Neutrophil (primary cell): ENCODE data around the gene MAP7D3.

Source experiments
- H3K27ac ChIP-seq: fragments of 200-600 bp; sonication (generic); 2 replicates; pipeline ENCODE4 v1.5.1; 2016; ENCODE audit warnings: mild to moderate bottlenecking, moderate library complexity
- H3K27me3 ChIP-seq: fragments of 200-600 bp; sonication (generic); 2 replicates; pipeline ENCODE4 v1.6.0; 2016; ENCODE audit warnings: mild to moderate bottlenecking
- H3K36me3 ChIP-seq: fragments of 200-600 bp; sonication (generic); 2 replicates; pipeline ENCODE4 v1.5.1; 2017
- H3K4me1 ChIP-seq, 2 experiments: fragments of 200-600 bp in 1 of 2; sonication (generic) in 1 of 2; 1 replicate in 1 of 2; 2 replicates in 1 of 2; pipeline versions ENCODE4 v1.5.1 to v1.6.1; 2013 to 2016; ENCODE audit warnings: low read depth in 1 of 2, low read length in 1 of 2, mild to moderate bottlenecking in 1 of 2, moderate library complexity in 1 of 2; ENCODE audit not compliant: control insufficient read depth in 1 of 2, insufficient read depth in 1 of 2
- H3K4me3 ChIP-seq, 2 experiments: fragments of 200-600 bp in 1 of 2; sonication (generic) in 1 of 2; 1 replicate in 1 of 2; 2 replicates in 1 of 2; pipeline ENCODE4 v1.5.1; 2013 to 2016; ENCODE audit warnings: low read depth in 1 of 2, low read length in 1 of 2, mild to moderate bottlenecking in 1 of 2, moderate library complexity in 1 of 2
- H3K9me3 ChIP-seq: fragments of 200-600 bp; sonication (generic); 2 replicates; pipeline ENCODE4 v1.5.1; 2016
- TF ChIP-seq, protein P1 (sequence below): fragments of 200-600 bp; sonication (generic); IDR thresholded peaks from 2 replicates; pipeline ENCODE4 v1.5.1; 2016; ENCODE audit warnings: antibody characterized with exemption

Gene MAP7D3

DNA sequence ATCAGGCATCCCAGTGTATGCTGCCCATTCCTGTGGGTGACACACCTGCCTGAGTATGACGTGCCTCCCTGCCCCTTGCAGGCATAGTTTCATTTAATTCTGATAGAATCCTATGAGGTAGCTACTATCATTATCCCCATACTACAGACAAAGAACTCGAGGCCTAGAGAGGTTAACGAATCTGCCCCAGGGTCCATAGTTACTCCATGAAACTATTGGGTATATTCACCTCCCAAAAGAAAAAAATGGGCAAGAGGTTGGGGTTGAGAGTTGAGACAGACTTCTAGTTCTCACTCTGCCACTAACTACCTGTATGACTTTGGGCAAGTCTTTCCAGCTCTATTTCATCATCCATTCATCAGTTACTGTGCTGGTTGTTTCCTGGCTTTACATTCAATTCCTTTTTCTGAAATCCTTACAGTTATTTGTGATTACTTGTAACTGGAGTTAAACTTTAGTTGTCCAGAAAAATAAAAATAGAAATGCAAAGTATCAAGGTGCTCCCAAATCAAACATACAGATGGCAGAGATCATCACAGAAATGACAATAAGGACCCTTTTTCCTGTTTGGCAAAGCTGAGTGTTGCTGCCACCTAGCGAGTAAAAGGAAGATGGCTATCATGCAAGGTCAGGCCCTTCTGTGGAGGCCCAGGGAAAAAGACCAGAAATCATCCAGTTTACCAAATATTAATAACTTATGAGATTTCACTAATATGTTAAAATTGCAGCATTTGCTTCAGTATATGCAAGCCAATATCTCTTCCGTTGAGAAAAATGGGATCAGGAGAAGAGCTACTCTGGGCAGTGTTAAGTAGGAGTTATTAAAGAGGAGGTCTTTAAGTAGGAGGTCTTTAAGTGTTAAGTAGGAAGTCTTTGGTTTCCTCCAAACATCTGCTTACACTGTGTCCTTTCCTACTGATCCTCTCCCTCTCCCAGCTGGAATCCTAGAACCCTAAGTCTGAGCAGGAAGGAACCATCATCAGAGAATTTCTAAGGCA is 17.1 kb upstream of the MAP7D3 start:
- Histone ChIP-seq H3K4me1 (no peaks in the 10 kb centered on the region), H3K9me3 (no peaks in the 10 kb centered on the region), H3K27ac (no peak overlapping the region), H3K4me3 (no peak overlapping the region), H3K36me3 (no peaks in the 10 kb centered on the region), H3K27me3 (no peaks in the 10 kb centered on the region)
- TF ChIP-seq, protein P1, sequence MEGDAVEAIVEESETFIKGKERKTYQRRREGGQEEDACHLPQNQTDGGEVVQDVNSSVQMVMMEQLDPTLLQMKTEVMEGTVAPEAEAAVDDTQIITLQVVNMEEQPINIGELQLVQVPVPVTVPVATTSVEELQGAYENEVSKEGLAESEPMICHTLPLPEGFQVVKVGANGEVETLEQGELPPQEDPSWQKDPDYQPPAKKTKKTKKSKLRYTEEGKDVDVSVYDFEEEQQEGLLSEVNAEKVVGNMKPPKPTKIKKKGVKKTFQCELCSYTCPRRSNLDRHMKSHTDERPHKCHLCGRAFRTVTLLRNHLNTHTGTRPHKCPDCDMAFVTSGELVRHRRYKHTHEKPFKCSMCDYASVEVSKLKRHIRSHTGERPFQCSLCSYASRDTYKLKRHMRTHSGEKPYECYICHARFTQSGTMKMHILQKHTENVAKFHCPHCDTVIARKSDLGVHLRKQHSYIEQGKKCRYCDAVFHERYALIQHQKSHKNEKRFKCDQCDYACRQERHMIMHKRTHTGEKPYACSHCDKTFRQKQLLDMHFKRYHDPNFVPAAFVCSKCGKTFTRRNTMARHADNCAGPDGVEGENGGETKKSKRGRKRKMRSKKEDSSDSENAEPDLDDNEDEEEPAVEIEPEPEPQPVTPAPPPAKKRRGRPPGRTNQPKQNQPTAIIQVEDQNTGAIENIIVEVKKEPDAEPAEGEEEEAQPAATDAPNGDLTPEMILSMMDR = peak; percentile 28

DNA sequence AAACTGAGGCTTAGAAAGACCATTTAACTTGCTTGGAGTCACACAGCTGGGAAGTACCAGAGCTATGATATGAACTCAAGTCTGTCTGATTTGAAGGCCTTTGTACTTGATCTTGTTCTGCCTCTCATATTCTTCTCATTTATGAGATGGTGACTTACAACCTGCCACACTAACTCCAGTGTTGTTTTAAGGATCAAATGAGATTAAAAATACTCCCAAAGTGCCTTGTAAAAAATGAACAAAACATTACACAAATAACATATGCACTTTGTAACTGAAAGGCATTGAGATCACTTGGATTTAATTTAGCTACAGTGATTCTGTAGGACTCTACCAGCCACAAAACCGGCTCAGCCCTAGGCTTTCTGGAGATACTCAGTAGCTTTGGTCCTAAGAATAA is 15.6 kb upstream of the MAP7D3 start:
- H3K36me3 ChIP-seq = no peaks in the 10 kb centered on the region
- no peaks in the 10 kb centered on the region for H3K27me3 ChIP-seq
- H3K4me3 ChIP-seq = no peak overlapping the region
- H3K9me3 ChIP-seq = no peaks in the 10 kb centered on the region
- no peak overlapping the region for H3K27ac ChIP-seq
- no peaks in the 10 kb centered on the region for H3K4me1 ChIP-seq
- TF ChIP-seq, protein P1 = no peak

DNA sequence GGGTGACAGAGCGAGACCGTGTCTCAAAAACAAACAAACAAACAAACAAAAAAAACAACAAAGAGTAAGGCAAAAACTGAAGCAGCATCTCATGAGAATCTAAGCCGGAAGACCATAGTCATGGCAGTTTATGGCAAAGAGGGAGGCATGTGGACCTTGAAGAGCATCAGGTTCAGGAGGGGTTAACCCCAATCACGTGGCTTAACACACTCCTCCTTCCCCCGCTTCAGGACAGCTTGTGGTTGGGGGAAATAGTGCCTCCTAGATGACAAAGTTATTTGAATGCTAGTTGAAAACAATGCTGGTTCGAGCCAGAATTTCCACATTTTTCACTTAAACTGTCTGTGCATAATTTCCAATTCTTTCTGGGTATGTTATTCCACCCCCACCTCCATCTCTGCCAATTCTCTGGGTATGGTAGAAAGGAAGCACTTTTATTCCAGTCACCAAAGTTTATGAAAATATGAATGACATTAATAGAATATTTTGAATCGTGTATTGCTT is 11.7 kb upstream of the MAP7D3 start:
- Histone ChIP-seq H3K27ac (no peak overlapping the region), H3K27me3 (no peaks in the 10 kb centered on the region)

DNA sequence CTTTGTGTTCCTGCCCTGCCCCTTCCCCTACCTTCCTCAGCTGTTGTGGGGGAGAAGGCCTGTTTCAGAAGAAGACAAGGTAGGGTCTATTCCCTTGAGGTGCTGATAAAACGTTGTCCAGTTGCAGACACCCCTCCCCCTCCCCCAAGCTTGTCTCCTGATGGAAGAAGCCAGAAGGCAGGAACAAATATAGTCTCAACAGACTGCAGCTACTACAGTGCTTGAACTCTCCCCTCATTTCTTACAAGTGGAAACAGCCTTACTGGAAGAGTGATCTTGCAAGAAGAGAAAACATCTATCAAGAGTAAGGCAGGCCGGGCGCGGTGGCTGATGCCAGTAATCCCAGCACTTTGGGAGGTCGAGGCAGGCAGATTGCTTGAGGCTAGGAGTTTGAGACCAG is 11.0 kb upstream of the MAP7D3 start:
- Histone ChIP-seq H3K9me3 (no peaks in the 10 kb centered on the region), H3K4me1 (peaks cover 0 to 6% of the 10 kb centered on the region in 2 experiments), H3K27me3 (no peaks in the 10 kb centered on the region), H3K4me3 (no peak overlapping the region), H3K36me3 (no peaks in the 10 kb centered on the region), H3K27ac (no peak overlapping the region)
- TF ChIP-seq, protein P1 = no peak

More for the DNA sequence above, 11.7 kb upstream of the MAP7D3 start:
- H3K36me3 ChIP-seq = no peaks in the 10 kb centered on the region
- TF ChIP-seq, protein P1 = no peak
- peaks cover 0 to 6% of the 10 kb centered on the region in 2 experiments for H3K4me1 ChIP-seq
- no peaks in the 10 kb centered on the region for H3K9me3 ChIP-seq
- H3K4me3 ChIP-seq = no peak overlapping the region

DNA sequence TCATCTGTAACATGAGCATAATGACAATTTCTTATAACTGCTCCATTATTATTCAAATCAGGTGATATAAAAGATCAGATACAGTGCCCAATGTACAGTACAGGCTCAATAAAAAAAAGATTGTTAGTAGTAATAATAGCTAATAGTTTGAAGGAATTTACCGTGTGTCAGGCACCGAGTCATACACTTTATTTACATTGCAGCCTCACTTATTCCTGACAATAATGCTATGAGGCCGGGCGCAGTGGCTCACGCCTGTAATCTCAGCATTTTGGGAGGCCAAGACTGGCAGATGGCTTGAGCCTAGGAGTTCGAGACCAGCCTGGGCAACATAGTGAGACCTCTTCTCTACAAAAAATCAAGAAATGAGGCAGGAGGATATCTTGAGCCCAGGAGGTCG is 10.1 kb upstream of the MAP7D3 start:
- no peaks in the 10 kb centered on the region for H3K9me3 ChIP-seq
- no peaks in the 10 kb centered on the region for H3K27me3 ChIP-seq
- TF ChIP-seq, protein P1 = no peak
- peaks cover 0 to 6% of the 10 kb centered on the region in 2 experiments for H3K4me1 ChIP-seq
- H3K36me3 ChIP-seq = no peaks in the 10 kb centered on the region
- no peak overlapping the region for H3K27ac ChIP-seq
- H3K4me3 ChIP-seq = no peak overlapping the region
